SU-DHL-6 (cell line): Measurements from ENCODE around the gene NRN1.

Experiments
- CTCF ChIP-seq: fragments of 200-600 bp; sonication (generic); IDR thresholded peaks from one replicate; pipeline ENCODE4 v1.5.1; 2017; ENCODE audit warnings: antibody characterized with exemption, mild to moderate bottlenecking, low read length, moderate library complexity; ENCODE audit not compliant: insufficient read depth, poor library complexity, severe bottlenecking
- EZH2phosphoT487 ChIP-seq: fragments of 200-600 bp; sonication (generic), shearing (Covaris generic); conservative IDR thresholded peaks from 2 replicates; pipeline ENCODE4 v1.6.1; 2018; ENCODE audit warnings: mild to moderate bottlenecking, antibody characterized with exemption, low read length, moderate library complexity, mixed read lengths

- TF ChIP-seq EZH2phosphoT487 (no peak), CTCF (no peak)
These were observed 19.0 kb upstream of the NRN1 start for GRCh38 chr6:6025736-6026135.
